ENCODE data around the gene UFD1. TPM values are rescaled to one million over a fixed set of nuclear protein-coding genes. Genes with fewer than 3 reads are reported as not detected.

The UFD1 gene
- total RNA-seq, 6 donors from 2014 or later: 21.0 to 52.1 (median 29.1) TPM

DNA sequence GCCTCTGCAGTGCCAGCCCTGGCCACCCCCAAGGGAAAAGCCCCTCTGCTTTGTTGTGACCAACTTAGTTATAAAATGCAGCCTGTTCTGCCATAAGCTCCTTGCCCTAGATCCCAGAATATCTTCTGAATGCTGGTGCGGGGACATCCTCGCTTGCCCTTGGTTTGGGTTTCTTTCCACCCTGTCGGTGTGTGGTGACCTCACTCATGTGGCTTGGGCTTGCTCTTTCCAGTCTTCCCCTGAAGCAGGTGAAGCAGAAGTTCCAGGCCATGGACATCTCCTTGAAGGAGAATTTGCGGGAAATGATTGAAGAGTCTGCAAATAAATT, 28.5 kb upstream of the UFD1 start:
- Histone ChIP-seq H3K27ac (no peak overlapping the region), H3K4me3 (no peak overlapping the region), H3K27me3 (no peaks in the 10 kb centered on the region), H3K9me3 (no peaks in the 10 kb centered on the region), H3K36me3 (no peaks in the 10 kb centered on the region), H3K4me1 (no peaks in the 10 kb centered on the region)
- DNase-seq (no peak), ATAC-seq (ENCODE audit: low FRiP score in 2 of 2) (no peak)
- WGBS, 2 donors: 93 to 98% methylated on average over 4 of the region's 4 CpGs
- no peak for TF ChIP-seq EP300 (IDR thresholded peaks at IDR 0.05)
- TF ChIP-seq, protein P1, sequence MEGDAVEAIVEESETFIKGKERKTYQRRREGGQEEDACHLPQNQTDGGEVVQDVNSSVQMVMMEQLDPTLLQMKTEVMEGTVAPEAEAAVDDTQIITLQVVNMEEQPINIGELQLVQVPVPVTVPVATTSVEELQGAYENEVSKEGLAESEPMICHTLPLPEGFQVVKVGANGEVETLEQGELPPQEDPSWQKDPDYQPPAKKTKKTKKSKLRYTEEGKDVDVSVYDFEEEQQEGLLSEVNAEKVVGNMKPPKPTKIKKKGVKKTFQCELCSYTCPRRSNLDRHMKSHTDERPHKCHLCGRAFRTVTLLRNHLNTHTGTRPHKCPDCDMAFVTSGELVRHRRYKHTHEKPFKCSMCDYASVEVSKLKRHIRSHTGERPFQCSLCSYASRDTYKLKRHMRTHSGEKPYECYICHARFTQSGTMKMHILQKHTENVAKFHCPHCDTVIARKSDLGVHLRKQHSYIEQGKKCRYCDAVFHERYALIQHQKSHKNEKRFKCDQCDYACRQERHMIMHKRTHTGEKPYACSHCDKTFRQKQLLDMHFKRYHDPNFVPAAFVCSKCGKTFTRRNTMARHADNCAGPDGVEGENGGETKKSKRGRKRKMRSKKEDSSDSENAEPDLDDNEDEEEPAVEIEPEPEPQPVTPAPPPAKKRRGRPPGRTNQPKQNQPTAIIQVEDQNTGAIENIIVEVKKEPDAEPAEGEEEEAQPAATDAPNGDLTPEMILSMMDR (IDR thresholded peaks at IDR 0.05): no peak
- no peak for TF ChIP-seq POLR2AphosphoS5 (IDR thresholded peaks at IDR 0.05)
- no peak for TF ChIP-seq POLR2A (IDR thresholded peaks at IDR 0.05)

DNA sequence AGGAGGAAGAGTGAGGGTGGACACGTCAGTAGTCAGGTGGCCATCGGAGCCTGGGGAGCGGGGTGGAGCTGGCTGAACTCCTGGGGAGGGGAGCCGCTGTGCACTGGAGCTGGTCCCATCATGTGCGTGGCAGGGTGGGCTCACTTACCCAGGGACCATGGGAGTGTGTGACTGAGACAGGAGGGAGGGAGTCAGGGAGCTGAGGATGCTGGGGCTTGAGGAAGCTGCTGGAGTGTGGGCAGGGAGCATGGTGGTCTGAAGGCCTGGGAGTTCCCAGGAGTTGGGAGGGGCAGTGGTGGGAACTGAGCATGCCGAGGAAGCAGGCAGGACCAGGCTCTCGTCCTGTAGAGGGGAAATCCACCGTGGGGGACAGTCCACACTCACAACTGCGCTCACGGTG, 27.2 kb upstream of the UFD1 start:
- WGBS, 2 donors: 88 to 89% methylated on average over 10 of the region's 10 CpGs
- DNase-seq: no peak
- Histone ChIP-seq H3K4me1 (no peaks in the 10 kb centered on the region), H3K4me3 (no peak overlapping the region), H3K27ac (no peak overlapping the region), H3K27me3 (no peaks in the 10 kb centered on the region), H3K9me3 (no peaks in the 10 kb centered on the region), H3K36me3 (no peaks in the 10 kb centered on the region)
- ATAC-seq (ENCODE audit: low FRiP score in 2 of 2): no peak
- TF ChIP-seq, protein P1 (IDR thresholded peaks at IDR 0.05): no peak
- TF ChIP-seq EP300 (IDR thresholded peaks at IDR 0.05): no peak
- no peak for TF ChIP-seq POLR2A (IDR thresholded peaks at IDR 0.05)
- no peak for TF ChIP-seq POLR2AphosphoS5 (IDR thresholded peaks at IDR 0.05)

DNA sequence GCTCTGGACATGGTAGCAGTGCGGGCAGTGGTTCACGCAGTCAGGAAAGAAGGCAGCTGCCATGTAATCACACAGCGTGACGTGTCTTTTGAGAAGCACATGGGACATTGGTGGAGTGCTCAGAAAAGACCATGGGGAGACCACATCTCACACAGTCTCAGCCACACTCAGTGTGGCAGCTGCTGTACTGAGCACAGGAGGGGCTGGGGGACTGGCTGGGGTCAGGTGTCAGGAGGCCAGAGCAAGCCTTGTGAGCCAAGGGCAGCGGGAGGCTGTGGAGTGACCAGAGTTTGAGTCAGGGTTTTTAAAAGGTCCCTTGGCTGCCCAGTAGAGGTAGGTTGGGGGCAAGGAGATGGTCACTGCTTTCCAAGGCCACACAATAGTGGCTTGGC, 26.7 kb upstream of the UFD1 start:
- ATAC-seq (ENCODE audit: low FRiP score in 2 of 2) (no peak), DNase-seq (no peak)
- Histone ChIP-seq H3K4me1 (no peaks in the 10 kb centered on the region), H3K36me3 (no peaks in the 10 kb centered on the region), H3K27me3 (no peaks in the 10 kb centered on the region), H3K9me3 (no peaks in the 10 kb centered on the region), H3K27ac (no peak overlapping the region), H3K4me3 (no peak overlapping the region)
- 92 to 93% methylated on average over 5 of the region's 5 CpGs for WGBS, 2 donors
- no peak for TF ChIP-seq EP300 (IDR thresholded peaks at IDR 0.05)

DNA sequence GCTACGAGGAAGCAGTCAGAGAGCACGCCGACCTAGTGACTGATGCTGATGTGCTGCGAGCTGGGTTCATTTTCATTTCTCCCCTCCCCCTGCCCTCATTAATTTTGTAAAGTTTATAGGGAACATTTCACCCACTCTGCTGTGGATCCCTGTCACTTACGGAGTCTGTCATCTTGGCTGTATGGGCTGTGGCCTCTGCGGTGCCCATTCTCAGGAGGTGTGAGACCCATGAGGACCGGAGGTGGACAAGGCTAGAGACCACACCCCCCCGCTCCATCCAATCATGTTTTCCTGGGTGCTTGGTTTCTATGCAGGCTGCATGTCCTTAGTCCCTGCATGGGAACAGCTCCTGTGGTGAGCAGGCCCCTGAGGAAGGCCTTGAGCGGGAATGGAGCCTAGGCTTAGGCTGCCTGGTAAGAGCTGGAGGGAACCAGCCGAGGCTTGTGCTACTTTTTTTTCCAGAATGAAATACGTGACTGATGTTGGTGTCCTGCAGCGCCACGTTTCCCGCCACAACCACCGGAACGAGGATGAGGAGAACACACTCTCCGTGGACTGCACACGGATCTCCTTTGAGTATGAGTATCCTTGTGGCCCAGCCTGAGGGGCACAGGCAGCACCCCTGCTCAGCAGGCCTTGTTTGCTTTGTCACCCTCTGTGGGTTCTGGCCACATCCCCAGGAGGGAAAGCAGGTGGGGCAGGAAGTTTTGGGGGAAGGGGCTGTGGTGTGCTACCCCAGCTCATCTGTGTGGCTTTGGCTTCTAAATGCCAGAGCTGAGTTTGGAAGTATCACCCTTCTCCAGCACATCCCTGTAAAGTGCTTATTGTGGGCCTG, 26.1 kb upstream of the UFD1 start:
- Histone ChIP-seq H3K4me1 (no peaks in the 10 kb centered on the region), H3K27me3 (no peaks in the 10 kb centered on the region), H3K36me3 (no peaks in the 10 kb centered on the region), H3K9me3 (no peaks in the 10 kb centered on the region), H3K27ac (no peak overlapping the region), H3K4me3 (no peak overlapping the region)
- no peak for TF ChIP-seq POLR2AphosphoS5 (IDR thresholded peaks at IDR 0.05)
- TF ChIP-seq POLR2A (IDR thresholded peaks at IDR 0.05): no peak
- TF ChIP-seq EP300 (IDR thresholded peaks at IDR 0.05): no peak
- TF ChIP-seq, protein P1 (IDR thresholded peaks at IDR 0.05): no peak
- WGBS, 2 donors: 84 to 95% methylated on average over 18 of the region's 18 CpGs
- DNase-seq (no peak), ATAC-seq (ENCODE audit: low FRiP score in 2 of 2) (no peak)

DNA sequence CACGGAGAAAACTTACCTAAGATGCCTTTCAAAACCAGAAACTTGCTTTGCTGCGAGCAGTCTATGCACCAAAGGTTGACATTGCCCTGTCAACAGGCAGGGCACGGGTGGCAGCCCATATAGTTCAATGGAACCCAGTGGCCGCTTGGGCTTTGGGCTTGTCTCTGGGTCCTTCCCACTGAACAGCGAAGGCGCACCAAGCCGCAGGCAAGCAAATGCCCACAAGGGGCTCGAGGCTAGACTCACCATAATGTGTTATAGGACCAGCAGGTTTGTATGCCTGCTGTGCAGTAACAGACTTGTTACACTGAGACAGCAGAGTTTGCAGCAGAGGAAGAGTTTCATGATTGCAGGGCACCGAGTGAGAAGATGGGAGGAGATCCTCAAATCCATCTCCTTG, 24.9 kb upstream of the UFD1 start:
- H3K4me3 ChIP-seq: no peak overlapping the region
- no peak overlapping the region for H3K27ac ChIP-seq
- ATAC-seq (ENCODE audit: low FRiP score in 2 of 2) (no peak), DNase-seq (no peak)
- H3K36me3 ChIP-seq: no peaks in the 10 kb centered on the region
- no peaks in the 10 kb centered on the region for H3K4me1 ChIP-seq
- no peaks in the 10 kb centered on the region for H3K9me3 ChIP-seq
- no peaks in the 10 kb centered on the region for H3K27me3 ChIP-seq
- 94 to 96% methylated on average over 9 of the region's 9 CpGs for WGBS, 2 donors
- TF ChIP-seq, protein P1 (IDR thresholded peaks at IDR 0.05): no peak
